Mesenchymal stem cell (in vitro differentiated cells and primary cell): ENCODE data around the gene TMEM272.

Experiments
- DNase-seq: peaks from one replicate; pipeline ENCODE4 v3.0.0-alpha.2; 2013
- H2AFZ ChIP-seq: one replicate; pipeline ENCODE4 v1.6.1; 2013; ENCODE audit warnings: low read depth, mild to moderate bottlenecking, control low read depth, inconsistent platforms, low read length, moderate library complexity
- H2AK5ac ChIP-seq: 2 replicates; pipeline ENCODE4 v1.6.1; 2013; ENCODE audit warnings: low read length, moderate library complexity, mild to moderate bottlenecking, inconsistent platforms; ENCODE audit not compliant: severe bottlenecking
- H2BK120ac ChIP-seq: one replicate; pipeline ENCODE4 v1.6.1; 2013; ENCODE audit warnings: low read depth, mild to moderate bottlenecking, inconsistent platforms, low read length, moderate library complexity
- H2BK12ac ChIP-seq, 2 experiments: one replicate each; pipeline ENCODE4 v1.6.1; 2013; ENCODE audit warnings: inconsistent platforms in 2 of 2, low read length in 2 of 2, mild to moderate bottlenecking in 2 of 2, moderate library complexity in 2 of 2, control low read depth in 1 of 2
- H2BK15ac ChIP-seq: one replicate; pipeline ENCODE4 v1.6.1; 2013; ENCODE audit warnings: mild to moderate bottlenecking, low read depth, inconsistent platforms; ENCODE audit not compliant: poor library complexity, severe bottlenecking
- H2BK5ac ChIP-seq: 2 replicates; pipeline ENCODE4 v1.6.1; 2013; ENCODE audit warnings: low read depth, mild to moderate bottlenecking, low read length, control low read depth, inconsistent platforms; ENCODE audit not compliant: poor library complexity, severe bottlenecking
- H3K14ac ChIP-seq, 2 experiments: one replicate each; pipeline ENCODE4 v1.6.1; 2013; ENCODE audit warnings: inconsistent platforms in 2 of 2, low read length in 2 of 2, control low read depth in 1 of 2, mild to moderate bottlenecking in 1 of 2, moderate library complexity in 1 of 2
- H3K18ac ChIP-seq, 2 experiments: one replicate each; pipeline ENCODE4 v1.6.1; 2013; ENCODE audit warnings: inconsistent platforms in 2 of 2, low read length in 2 of 2, control low read depth in 1 of 2, low read depth in 1 of 2, mild to moderate bottlenecking in 1 of 2
- H3K23ac ChIP-seq, 2 experiments: one replicate each; pipeline ENCODE4 v1.6.1; 2013; ENCODE audit warnings: inconsistent platforms in 2 of 2, low read length in 2 of 2, mild to moderate bottlenecking in 2 of 2, moderate library complexity in 2 of 2, control low read depth in 1 of 2
- H3K27ac ChIP-seq: 2 replicates; pipeline ENCODE4 v1.5.1; 2013; ENCODE audit warnings: mild to moderate bottlenecking, moderate library complexity, low read length, control low read depth, inconsistent platforms; ENCODE audit not compliant: poor library complexity, severe bottlenecking
- H3K27me3 ChIP-seq, 2 experiments: 2 replicates each; pipeline versions ENCODE4 v1.6.1 to v1.7.0; 2013; ENCODE audit warnings: low read length in 2 of 2, mild to moderate bottlenecking in 2 of 2, moderate library complexity in 2 of 2, control low read depth in 1 of 2, inconsistent platforms in 1 of 2; ENCODE audit not compliant: control insufficient read depth in 1 of 2, insufficient read depth in 1 of 2
- H3K36me3 ChIP-seq, 2 experiments: 2 replicates each; pipeline versions ENCODE4 v1.6.1 to v1.7.0; 2013; ENCODE audit warnings: low read length in 2 of 2, control low read depth in 1 of 2, inconsistent platforms in 1 of 2, low read depth in 1 of 2, mild to moderate bottlenecking in 1 of 2; ENCODE audit not compliant: insufficient read depth in 2 of 2, control insufficient read depth in 1 of 2
- H3K4ac ChIP-seq, 2 experiments: one replicate each; pipeline ENCODE4 v1.6.1; 2013; ENCODE audit warnings: inconsistent platforms in 2 of 2, low read length in 2 of 2, mild to moderate bottlenecking in 2 of 2, moderate library complexity in 2 of 2, control low read depth in 1 of 2, low read depth in 1 of 2
- H3K4me1 ChIP-seq: 2 replicates; pipeline ENCODE4 v1.6.1; 2013; ENCODE audit warnings: low read depth, low read length, control low read depth; ENCODE audit not compliant: control insufficient read depth, insufficient read depth
- H3K4me2 ChIP-seq: 2 replicates; pipeline ENCODE4 v1.6.1; 2013; ENCODE audit warnings: low read length, mild to moderate bottlenecking, inconsistent platforms; ENCODE audit not compliant: poor library complexity, severe bottlenecking
- H3K4me3 ChIP-seq, 2 experiments: 2 replicates each; pipeline versions ENCODE4 v1.5.1 to v1.7.0; 2013; ENCODE audit warnings: low read length in 2 of 2, mild to moderate bottlenecking in 2 of 2, control low read depth in 1 of 2, low read depth in 1 of 2; ENCODE audit not compliant: insufficient read depth in 1 of 2
- H3K79me1 ChIP-seq: replicated peaks from 2 replicates; pipeline ENCODE4 v1.6.1; 2013; ENCODE audit warnings: mild to moderate bottlenecking, control low read depth, low read length, inconsistent platforms; ENCODE audit not compliant: poor library complexity, severe bottlenecking
- H3K9ac ChIP-seq: 2 replicates; pipeline ENCODE4 v1.7.0; 2013; ENCODE audit warnings: mild to moderate bottlenecking, low read length, moderate library complexity
- H3K9me3 ChIP-seq: 2 replicates; pipeline ENCODE4 v1.7.0; 2013; ENCODE audit warnings: mild to moderate bottlenecking, low read length; ENCODE audit not compliant: control insufficient read depth
- H4K8ac ChIP-seq: one replicate; pipeline ENCODE4 v1.6.1; 2013; ENCODE audit warnings: inconsistent platforms, mild to moderate bottlenecking, low read length, moderate library complexity
- H4K91ac ChIP-seq: one replicate; pipeline ENCODE4 v1.6.1; 2013; ENCODE audit warnings: mild to moderate bottlenecking, low read length, inconsistent platforms
- whole genome bisulfite sequencing: methylation state at CpG from one replicate; pipeline ENCODE4 v1.1.7; 2013; ENCODE audit warnings: mixed read lengths; 5-methylcytosine and 5-hydroxymethylcytosine counted together

TMEM272 gene

GRCh38 chr13:51797664-51798488 is 47.1 kb downstream of the TMEM272 start:
- Histone ChIP-seq H4K91ac (no peak overlapping the region), H3K4me2 (no peak overlapping the region), H3K4me3 (no peak overlapping the region), H3K79me1 (peaks cover 6% of the 10 kb centered on the region), H3K27me3 (peaks cover 0 to 4% of the 10 kb centered on the region in 2 experiments), H4K8ac (no peak overlapping the region), H2BK15ac (no peak overlapping the region), H2AFZ (no peak overlapping the region), H3K14ac (no peak overlapping the region), H2BK12ac (no peak overlapping the region), H3K4me1 (peaks cover 17% of the 10 kb centered on the region), H3K36me3 (peaks cover 2 to 4% of the 10 kb centered on the region in 2 experiments), H3K4ac (no peak overlapping the region), H2AK5ac (no peak overlapping the region), H3K23ac (no peak overlapping the region), H2BK5ac (no peak overlapping the region), H3K27ac (no peak overlapping the region), H2BK120ac (no peak overlapping the region), H3K9ac (no peak overlapping the region), H3K18ac (no peak overlapping the region), H3K9me3 (no peaks in the 10 kb centered on the region)
- WGBS: 82% methylated on average over 12 of the region's 12 CpGs
- peak; percentile 58 for DNase-seq

- Histone ChIP-seq H2BK5ac (no peak overlapping the region), H4K91ac (no peak overlapping the region), H3K23ac (no peak overlapping the region), H3K4ac (no peak overlapping the region), H3K4me1 (peaks cover 10% of the 10 kb centered on the region), H3K14ac (no peak overlapping the region), H2AFZ (no peak overlapping the region), H3K4me3 (no peak overlapping the region), H3K4me2 (no peak overlapping the region), H3K79me1 (peaks cover under 1% of the 10 kb centered on the region), H3K9ac (no peak overlapping the region), H4K8ac (no peak overlapping the region), H3K36me3 (peaks cover 2 to 4% of the 10 kb centered on the region in 2 experiments), H3K9me3 (no peaks in the 10 kb centered on the region), H3K27me3 (peaks cover 0 to 4% of the 10 kb centered on the region in 2 experiments), H2AK5ac (no peak overlapping the region), H2BK120ac (no peak overlapping the region), H3K27ac (no peak overlapping the region), H3K18ac (no peak overlapping the region), H2BK12ac (no peak overlapping the region), H2BK15ac (no peak overlapping the region)
- 96% methylated on average over 7 of the region's 7 CpGs for WGBS
- DNase-seq: no peak
Measured at GRCh38 chr13:51796546-51796945, 48.4 kb downstream of the TMEM272 start.

- Histone ChIP-seq H3K36me3 (peaks cover 2 to 4% of the 10 kb centered on the region in 2 experiments), H2BK120ac (no peak overlapping the region), H2AK5ac (no peak overlapping the region), H3K4me3 (no peak overlapping the region), H3K27me3 (peaks cover 0 to 4% of the 10 kb centered on the region in 2 experiments), H3K14ac (no peak overlapping the region), H3K18ac (no peak overlapping the region), H3K4ac (no peak overlapping the region), H3K27ac (no peak overlapping the region), H4K91ac (no peak overlapping the region), H3K9ac (no peak overlapping the region), H3K79me1 (no peaks in the 10 kb centered on the region), H2BK15ac (no peak overlapping the region), H2AFZ (no peak overlapping the region), H3K9me3 (no peaks in the 10 kb centered on the region), H4K8ac (no peak overlapping the region), H2BK5ac (no peak overlapping the region), H3K23ac (no peak overlapping the region), H2BK12ac (no peak overlapping the region), H3K4me1 (peaks cover 10% of the 10 kb centered on the region), H3K4me2 (no peak overlapping the region)
- DNase-seq: no peak
- WGBS: 100% methylated on average over 1 of the region's 2 CpGs
Measured at GRCh38 chr13:51795419-51795818, 49.6 kb downstream of the TMEM272 start.

GRCh38 chr13:51794964-51795363 is 50.0 kb downstream of the TMEM272 start:
- Histone ChIP-seq H3K27me3 (peaks cover 0 to 4% of the 10 kb centered on the region in 2 experiments), H3K14ac (no peak overlapping the region), H2AK5ac (no peak overlapping the region), H3K4ac (no peak overlapping the region), H2AFZ (no peak overlapping the region), H4K8ac (no peak overlapping the region), H4K91ac (no peak overlapping the region), H2BK5ac (no peak overlapping the region), H3K9ac (no peak overlapping the region), H3K27ac (no peak overlapping the region), H3K9me3 (no peaks in the 10 kb centered on the region), H2BK15ac (no peak overlapping the region), H2BK120ac (no peak overlapping the region), H3K36me3 (peaks cover 2 to 4% of the 10 kb centered on the region in 2 experiments), H3K23ac (no peak overlapping the region), H2BK12ac (no peak overlapping the region), H3K4me1 (peaks cover 10% of the 10 kb centered on the region), H3K18ac (no peak overlapping the region), H3K4me2 (no peak overlapping the region), H3K79me1 (no peaks in the 10 kb centered on the region), H3K4me3 (no peak overlapping the region)
- DNase-seq: no peak
- 71% methylated on average over 4 of the region's 4 CpGs for WGBS
